ENCODE measurements around the gene RAVER2.
"Not testable (repeated sequence)": the region's sequence is repeated elsewhere in the genome, so short reads cannot be mapped to it uniquely, and the experiment has no call there.

Gene RAVER2

GRCh38 chr1:64733581-64734286 is 11.1 kb upstream of the RAVER2 start:
- CTCF ChIA-PET: no interaction called here
- DNase-seq: no peak
- Mint-ChIP-seq H3K9me3 (no peaks in the 10 kb centered on the region), H3K4me1 (no peaks in the 10 kb centered on the region), H3K27me3 (no peaks in the 10 kb centered on the region), H3K36me3 (no peaks in the 10 kb centered on the region), H3K27ac (no peak overlapping the region), H3K4me3 (no peak overlapping the region)

GRCh38 chr1:64734287-64734652 is 10.6 kb upstream of the RAVER2 start:
- Mint-ChIP-seq H3K4me3 (no peak overlapping the region), H3K9me3 (no peaks in the 10 kb centered on the region), H3K27me3 (no peaks in the 10 kb centered on the region), H3K27ac (no peak overlapping the region), H3K4me1 (no peaks in the 10 kb centered on the region), H3K36me3 (no peaks in the 10 kb centered on the region)
- CTCF ChIA-PET: no interaction called here
- no peak for DNase-seq

GRCh38 chr1:64740687-64741086 is 4.2 kb upstream of the RAVER2 start:
- H3K27ac Mint-ChIP-seq, H3K36me3 Mint-ChIP-seq, DNase-seq, H3K9me3 Mint-ChIP-seq, CTCF ChIA-PET, H3K4me3 Mint-ChIP-seq: not testable (repeated sequence)
- Mint-ChIP-seq H3K27me3 (peaks cover 17% of the 10 kb centered on the region), H3K4me1 (peaks cover 15% of the 10 kb centered on the region)

GRCh38 chr1:64743954-64744491 is 852 bp upstream of the RAVER2 start:
- Mint-ChIP-seq H3K27me3 (peaks cover 24% of the 10 kb centered on the region), H3K9me3 (no peaks in the 10 kb centered on the region), H3K4me1 (peaks cover 19% of the 10 kb centered on the region), H3K36me3 (no peaks in the 10 kb centered on the region), H3K4me3 (peak overlapping the region; percentile 83), H3K27ac (no peak overlapping the region)
- no peak for DNase-seq
- CTCF ChIA-PET: interaction anchor here (1.0 to 1.6 kb wide), 3 partner anchors 77 to 81 kb away, joined by 3 to 4 read pairs (median 3); no protein-coding TSS in a partner anchor

- no peaks in the 10 kb centered on the region for H3K36me3 Mint-ChIP-seq
- H3K4me1 Mint-ChIP-seq: peaks cover 19% of the 10 kb centered on the region
- H3K9me3 Mint-ChIP-seq: no peaks in the 10 kb centered on the region
- peak overlapping the region; percentile 75 for H3K4me3 Mint-ChIP-seq
- peak; percentile 21 for DNase-seq
- H3K27ac Mint-ChIP-seq: no peak overlapping the region
- H3K27me3 Mint-ChIP-seq: peaks cover 24% of the 10 kb centered on the region
- CTCF ChIA-PET: interaction anchor here (0.7 to 1.6 kb wide), 4 partner anchors 78 to 82 kb away, joined by 3 to 5 read pairs (median 3); no protein-coding TSS in a partner anchor
These were observed 508 bp downstream of the RAVER2 start for GRCh38 chr1:64745181-64745985.

- no peaks in the 10 kb centered on the region for H3K9me3 Mint-ChIP-seq
These were observed 1.4 kb downstream of the RAVER2 start for GRCh38 chr1:64745986-64746940.

GRCh38 chr1:64748222-64748621 is 3.3 kb downstream of the RAVER2 start:
- peaks cover 21% of the 10 kb centered on the region for H3K27me3 Mint-ChIP-seq
- H3K4me3 Mint-ChIP-seq: no peak overlapping the region
- H3K27ac Mint-ChIP-seq: no peak overlapping the region
- CTCF ChIA-PET: no interaction called here
- H3K4me1 Mint-ChIP-seq: peaks cover 19% of the 10 kb centered on the region
- no peaks in the 10 kb centered on the region for H3K36me3 Mint-ChIP-seq
- DNase-seq: no peak
- H3K9me3 Mint-ChIP-seq: no peaks in the 10 kb centered on the region

More at GRCh38 chr1:64745986-64746940, 1.4 kb downstream of the RAVER2 start:
- peaks cover 19% of the 10 kb centered on the region for H3K4me1 Mint-ChIP-seq
- no peak overlapping the region for H3K27ac Mint-ChIP-seq
- CTCF ChIA-PET: interaction anchor here (0.7 to 0.9 kb wide), 3 partner anchors 77 to 81 kb away, joined by 3 to 5 read pairs (median 3); no protein-coding TSS in a partner anchor
- peak overlapping the region; percentile 75 for H3K4me3 Mint-ChIP-seq
- no peak for DNase-seq
- no peaks in the 10 kb centered on the region for H3K36me3 Mint-ChIP-seq
- peaks cover 24% of the 10 kb centered on the region for H3K27me3 Mint-ChIP-seq

- Mint-ChIP-seq H3K4me1 (peaks cover 16% of the 10 kb centered on the region), H3K4me3 (no peak overlapping the region), H3K9me3 (no peaks in the 10 kb centered on the region), H3K36me3 (no peaks in the 10 kb centered on the region), H3K27ac (no peak overlapping the region), H3K27me3 (peaks cover 21% of the 10 kb centered on the region)
- no peak for DNase-seq
- CTCF ChIA-PET: no interaction called here
These were observed 3.8 kb downstream of the RAVER2 start for GRCh38 chr1:64748706-64749105.

- no peak overlapping the region for H3K4me3 Mint-ChIP-seq
- H3K27ac Mint-ChIP-seq: no peak overlapping the region
- no peaks in the 10 kb centered on the region for H3K9me3 Mint-ChIP-seq
- H3K27me3 Mint-ChIP-seq: peaks cover 13% of the 10 kb centered on the region
- DNase-seq: no peak
- CTCF ChIA-PET: no interaction called here
- H3K4me1 Mint-ChIP-seq: peaks cover 10% of the 10 kb centered on the region
- no peaks in the 10 kb centered on the region for H3K36me3 Mint-ChIP-seq
These were observed 5.2 kb downstream of the RAVER2 start for GRCh38 chr1:64750092-64750491.

GRCh38 chr1:64750875-64751274 is 6.0 kb downstream of the RAVER2 start:
- Mint-ChIP-seq H3K36me3 (no peaks in the 10 kb centered on the region), H3K9me3 (no peaks in the 10 kb centered on the region), H3K27me3 (peaks cover 5% of the 10 kb centered on the region), H3K4me1 (peaks cover 2% of the 10 kb centered on the region), H3K4me3 (no peak overlapping the region), H3K27ac (no peak overlapping the region)
- no peak for DNase-seq
- CTCF ChIA-PET: no interaction called here

- H3K4me3 Mint-ChIP-seq: no peak overlapping the region
- no peaks in the 10 kb centered on the region for H3K4me1 Mint-ChIP-seq
- CTCF ChIA-PET: no interaction called here
- H3K27me3 Mint-ChIP-seq: no peaks in the 10 kb centered on the region
- H3K27ac Mint-ChIP-seq: no peak overlapping the region
- H3K36me3 Mint-ChIP-seq: no peaks in the 10 kb centered on the region
- no peak for DNase-seq
- no peaks in the 10 kb centered on the region for H3K9me3 Mint-ChIP-seq
These were observed 9.3 kb downstream of the RAVER2 start for GRCh38 chr1:64754173-64754572.

GRCh38 chr1:64755361-64755760 is 10.5 kb downstream of the RAVER2 start:
- Mint-ChIP-seq H3K4me1 (no peaks in the 10 kb centered on the region), H3K4me3 (no peak overlapping the region), H3K27ac (no peak overlapping the region), H3K36me3 (no peaks in the 10 kb centered on the region), H3K27me3 (no peaks in the 10 kb centered on the region), H3K9me3 (no peaks in the 10 kb centered on the region)
- CTCF ChIA-PET: no interaction called here
- no peak for DNase-seq

- Mint-ChIP-seq H3K27ac (no peak overlapping the region), H3K4me3 (no peak overlapping the region), H3K9me3 (no peaks in the 10 kb centered on the region), H3K36me3 (no peaks in the 10 kb centered on the region), H3K4me1 (no peaks in the 10 kb centered on the region), H3K27me3 (no peaks in the 10 kb centered on the region)
- CTCF ChIA-PET: no interaction called here
- DNase-seq: no peak
These were observed 11.9 kb downstream of the RAVER2 start for GRCh38 chr1:64756770-64757169.

GRCh38 chr1:64757213-64757612 is 12.3 kb downstream of the RAVER2 start:
- no peaks in the 10 kb centered on the region for H3K9me3 Mint-ChIP-seq
- no peak overlapping the region for H3K27ac Mint-ChIP-seq
- H3K36me3 Mint-ChIP-seq: no peaks in the 10 kb centered on the region
- no peak for DNase-seq
- no peaks in the 10 kb centered on the region for H3K4me1 Mint-ChIP-seq
- H3K4me3 Mint-ChIP-seq: no peak overlapping the region
- H3K27me3 Mint-ChIP-seq: no peaks in the 10 kb centered on the region
- CTCF ChIA-PET: no interaction called here

Data from activated naive CD4-positive, alpha-beta T cell treated with anti-CD3 and anti-CD28 coated beads, Interleukin-2, amount 10 ng/mL, durations not matched to agents 7 days and 5 days (primary cell).